Prostate gland (tissue), 2 donors: Measurements from ENCODE around the gene PHF21B. TPM values are rescaled to one million over a fixed set of nuclear protein-coding genes. Genes with fewer than 3 reads are reported as not detected.
"Not testable (repeated sequence)": the region's sequence is repeated elsewhere in the genome, so short reads cannot be mapped to it uniquely, and the experiment has no call there.

ENCODE experiments used
- DNase-seq: peaks from one replicate; pipeline ENCODE4 v3.0.0-alpha.2; 2019; ENCODE audit warnings: low spot score
- H3K27ac ChIP-seq, 2 donors: fragments of 200-600 bp; sonication (generic); 2 replicates each; pipeline ENCODE4 v1.5.1; 2017 to 2019
- H3K27me3 ChIP-seq: fragments of 200-600 bp; sonication (generic); replicated peaks from 2 replicates; pipeline ENCODE4 v1.5.1; 2019; ENCODE audit not compliant: insufficient read depth
- H3K36me3 ChIP-seq, 2 donors: fragments of 200-600 bp; sonication (generic); 1 replicate in 1 of 2; 2 replicates in 1 of 2; pipeline versions ENCODE4 v1.5.1 to v1.8.1; 2017 to 2019
- H3K4me1 ChIP-seq: fragments of 200-600 bp; sonication (generic); replicated peaks from 2 replicates; pipeline ENCODE4 v1.5.1; 2019
- H3K4me3 ChIP-seq, 2 donors: fragments of 200-600 bp; sonication (generic); 2 replicates each; pipeline ENCODE4 v1.5.1; 2017 to 2019
- H3K9me3 ChIP-seq: fragments of 200-600 bp; sonication (generic); 2 replicates; pipeline ENCODE4 v1.5.1; 2017
- CTCF ChIP-seq, 4 experiments: fragments of 200-600 bp in 2 of 4; fragments of 450-650 bp in 2 of 4; sonication (generic) in 2 of 4; IDR thresholded peaks; 1 replicate in 3 of 4; 2 replicates in 1 of 4; pipeline ENCODE4 v1.5.1; 2016 to 2019; ENCODE audit warnings: antibody characterized with exemption in 4 of 4, mild to moderate bottlenecking in 2 of 4, moderate library complexity in 2 of 4
- POLR2A ChIP-seq: fragments of 450-650 bp; IDR thresholded peaks from one replicate; pipeline ENCODE4 v1.6.1; 2016; ENCODE audit warnings: antibody characterized with exemption, mild to moderate bottlenecking
- POLR2AphosphoS5 ChIP-seq: sonication (generic); formaldehyde crosslinking; IDR thresholded peaks from one replicate; pipeline ENCODE4 v1.6.1; 2017; ENCODE audit warnings: antibody characterized with exemption
- WGBS: methylation state at CpG from one replicate; pipeline ENCODE4 v1.1.5; 2018; 5-methylcytosine and 5-hydroxymethylcytosine counted together
- intact Hi-C: fragments of 100-400 bp; cut with DNase I; formaldehyde crosslinking; loops from one replicate; pipeline ENCODE4 v1.14.2; 2022
- total RNA-seq, 2 donors: library from RNA; depleted of rRNA; stranded (reverse); fragments of >200 nt; gene quantifications; one replicate each; pipeline ENCODE4 v1.1.0, GENCODE V29; 2016

PHF21B gene
- total RNA-seq, 2 donors from 2014 or later = 9.7 to 27.3 TPM

- no peak for DNase-seq
- H3K27ac ChIP-seq = no peak overlapping the region
- intact Hi-C loops = no loop called here
- WGBS = 89% methylated on average over 6 of the region's 6 CpGs
- H3K4me1 ChIP-seq = no peaks in the 10 kb centered on the region
- no peaks in the 10 kb centered on the region for H3K27me3 ChIP-seq
- no peak for TF ChIP-seq POLR2A
- no peak for TF ChIP-seq POLR2AphosphoS5
- no peak for TF ChIP-seq CTCF (IDR thresholded peaks at IDR 0.05)
- H3K9me3 ChIP-seq = no peaks in the 10 kb centered on the region
- no peak overlapping the region for H3K4me3 ChIP-seq
- no peaks in the 10 kb centered on the region for H3K36me3 ChIP-seq
Observed at GRCh38 chr22:44909241-44909640, 100.6 kb downstream of the PHF21B start.

- Histone ChIP-seq H3K9me3 (no peaks in the 10 kb centered on the region), H3K36me3 (no peaks in the 10 kb centered on the region), H3K4me3 (no peak overlapping the region), H3K27ac (no peak overlapping the region), H3K27me3 (no peaks in the 10 kb centered on the region), H3K4me1 (no peaks in the 10 kb centered on the region)
- 95% methylated on average over 21 of the region's 21 CpGs for WGBS
- intact Hi-C loops = no loop called here
- TF ChIP-seq POLR2AphosphoS5 = no peak
- TF ChIP-seq POLR2A = no peak
- no peak for TF ChIP-seq CTCF (IDR thresholded peaks at IDR 0.05)
- DNase-seq = no peak
Observed at GRCh38 chr22:44907765-44908737, 101.8 kb downstream of the PHF21B start.

GRCh38 chr22:44906999-44907644 is 102.7 kb downstream of the PHF21B start:
- TF ChIP-seq CTCF (IDR thresholded peaks at IDR 0.05) = no peak
- no peak for TF ChIP-seq POLR2AphosphoS5
- TF ChIP-seq POLR2A = no peak
- no peak for DNase-seq
- Histone ChIP-seq H3K36me3 (no peaks in the 10 kb centered on the region), H3K27me3 (no peaks in the 10 kb centered on the region), H3K9me3 (no peaks in the 10 kb centered on the region), H3K27ac (no peak overlapping the region), H3K4me3 (no peak overlapping the region), H3K4me1 (no peaks in the 10 kb centered on the region)
- intact Hi-C loops = no loop called here
- 95% methylated on average over 18 of the region's 18 CpGs for WGBS

GRCh38 chr22:44906248-44906936 is 103.4 kb downstream of the PHF21B start:
- intact Hi-C loops = no loop called here
- no peaks in the 10 kb centered on the region for H3K27me3 ChIP-seq
- H3K36me3 ChIP-seq = no peaks in the 10 kb centered on the region
- no peak for TF ChIP-seq POLR2A
- TF ChIP-seq POLR2AphosphoS5 = no peak
- TF ChIP-seq CTCF (IDR thresholded peaks at IDR 0.05) = no peak
- no peaks in the 10 kb centered on the region for H3K4me1 ChIP-seq
- DNase-seq = no peak
- no peaks in the 10 kb centered on the region for H3K9me3 ChIP-seq
- no peak overlapping the region for H3K4me3 ChIP-seq
- no peak overlapping the region for H3K27ac ChIP-seq
- WGBS = 95% methylated on average over 21 of the region's 21 CpGs

- H3K4me1 ChIP-seq, DNase-seq, intact Hi-C loops, H3K27me3 ChIP-seq, H3K36me3 ChIP-seq, H3K9me3 ChIP-seq, H3K4me3 ChIP-seq, H3K27ac ChIP-seq: not testable (repeated sequence)
- WGBS = 45% methylated on average over 5 of the region's 5 CpGs
Observed at GRCh38 chr22:44904492-44905152, 105.2 kb downstream of the PHF21B start.

- H3K27ac ChIP-seq, H3K27me3 ChIP-seq, H3K36me3 ChIP-seq, H3K9me3 ChIP-seq, H3K4me3 ChIP-seq, H3K4me1 ChIP-seq, intact Hi-C loops, DNase-seq: not testable (repeated sequence)
- 77% methylated on average over 2 of the region's 2 CpGs for WGBS
Observed at GRCh38 chr22:44903164-44903563, 106.6 kb downstream of the PHF21B start.
